PC-3 (cell line): ENCODE measurements around the gene AIM2.

Source experiments
- EZH2 ChIP-seq: fragments of 300-600 bp; sonication (generic); IDR thresholded peaks from one replicate; pipeline ENCODE4 v1.6.1; 2017; ENCODE audit warnings: antibody characterized with exemption, mild to moderate bottlenecking, low read length; ENCODE audit not compliant: unreplicated experiment
- TF ChIP-seq, protein P1 (sequence below): fragments of 300-600 bp; sonication (generic); conservative IDR thresholded peaks from 2 replicates; pipeline ENCODE4 v1.5.1; 2017; ENCODE audit warnings: antibody characterized with exemption, low read depth, mild to moderate bottlenecking, low read length

- TF ChIP-seq EZH2: no peak
- TF ChIP-seq, protein P1, sequence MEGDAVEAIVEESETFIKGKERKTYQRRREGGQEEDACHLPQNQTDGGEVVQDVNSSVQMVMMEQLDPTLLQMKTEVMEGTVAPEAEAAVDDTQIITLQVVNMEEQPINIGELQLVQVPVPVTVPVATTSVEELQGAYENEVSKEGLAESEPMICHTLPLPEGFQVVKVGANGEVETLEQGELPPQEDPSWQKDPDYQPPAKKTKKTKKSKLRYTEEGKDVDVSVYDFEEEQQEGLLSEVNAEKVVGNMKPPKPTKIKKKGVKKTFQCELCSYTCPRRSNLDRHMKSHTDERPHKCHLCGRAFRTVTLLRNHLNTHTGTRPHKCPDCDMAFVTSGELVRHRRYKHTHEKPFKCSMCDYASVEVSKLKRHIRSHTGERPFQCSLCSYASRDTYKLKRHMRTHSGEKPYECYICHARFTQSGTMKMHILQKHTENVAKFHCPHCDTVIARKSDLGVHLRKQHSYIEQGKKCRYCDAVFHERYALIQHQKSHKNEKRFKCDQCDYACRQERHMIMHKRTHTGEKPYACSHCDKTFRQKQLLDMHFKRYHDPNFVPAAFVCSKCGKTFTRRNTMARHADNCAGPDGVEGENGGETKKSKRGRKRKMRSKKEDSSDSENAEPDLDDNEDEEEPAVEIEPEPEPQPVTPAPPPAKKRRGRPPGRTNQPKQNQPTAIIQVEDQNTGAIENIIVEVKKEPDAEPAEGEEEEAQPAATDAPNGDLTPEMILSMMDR: no peak
Measured at GRCh38 chr1:159068886-159069285, 7.7 kb downstream of the AIM2 start.
